Lower leg skin (tissue), 3 donors: ENCODE data around the gene FTO.

ENCODE experiments used
- CTCF ChIP-seq, 3 donors: fragments of 450-650 bp; IDR thresholded peaks; one replicate each; pipeline ENCODE4 v1.5.1; 2016; ENCODE audit warnings: antibody characterized with exemption in 3 of 3, mild to moderate bottlenecking in 3 of 3, moderate library complexity in 2 of 3
- POLR2A ChIP-seq, 2 donors: fragments of 450-650 bp; IDR thresholded peaks; one replicate each; pipeline ENCODE4 v1.6.1; 2016 to 2017; ENCODE audit warnings: antibody characterized with exemption in 2 of 2, mild to moderate bottlenecking in 1 of 2, moderate library complexity in 1 of 2

DNA sequence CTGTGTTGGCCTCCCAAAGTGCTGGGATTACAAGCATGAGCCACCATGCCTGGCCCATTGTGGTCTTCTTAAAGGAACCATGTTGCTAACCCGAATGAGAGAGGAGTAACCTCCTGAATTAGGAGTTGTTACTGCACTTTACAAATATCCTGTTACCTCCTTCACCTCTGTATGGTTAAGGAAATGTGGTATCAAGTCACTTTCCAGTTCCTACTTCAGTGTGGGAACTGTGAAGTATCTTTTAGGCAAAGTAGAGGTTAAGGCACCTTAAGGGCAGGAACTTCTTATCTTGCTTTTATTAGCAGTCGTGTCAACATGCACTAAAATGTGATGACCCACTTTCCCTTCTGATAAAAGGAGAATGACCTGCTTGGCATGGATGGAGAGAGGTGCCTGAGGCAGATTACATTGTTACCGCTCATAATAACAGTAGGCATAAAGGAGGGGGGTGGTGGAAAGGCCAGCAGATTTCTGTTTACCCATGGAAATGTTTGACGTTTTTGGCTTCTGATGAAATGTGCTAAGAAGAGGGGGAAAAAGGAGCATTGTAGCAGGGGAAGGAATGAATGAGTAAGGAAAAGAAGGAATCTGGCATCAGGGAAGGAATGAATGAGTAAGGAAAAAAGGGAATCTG, 28.5 kb downstream of the FTO start:
- TF ChIP-seq POLR2A (IDR thresholded peaks at IDR 0.05): no peak
- TF ChIP-seq CTCF (IDR thresholded peaks at IDR 0.05): no peak
